Spleen (tissue), 11 donors: ENCODE measurements around the gene USP2. TPM values are rescaled to one million over a fixed set of nuclear protein-coding genes. Genes with fewer than 3 reads are reported as not detected.

Experiments
- DNase-seq: peaks from one replicate; pipeline ENCODE4 v3.0.0-alpha.2; 2020
- H3K27ac ChIP-seq, 8 donors: fragments of 200-600 bp; sonication (generic) in 7 of 8; 1 replicate in 4 of 8; 2 replicates in 4 of 8; pipeline versions ENCODE4 v1.5.0 to v1.8.0; 2016 to 2021; ENCODE audit warnings: inconsistent platforms in 4 of 8, mild to moderate bottlenecking in 4 of 8, moderate library complexity in 1 of 8
- H3K27me3 ChIP-seq, 7 donors: fragments of 200-600 bp; sonication (generic) in 6 of 7; replicated peaks in 1 of 7; 1 replicate in 4 of 7; 2 replicates in 3 of 7; pipeline versions ENCODE4 v1.5.0 to v1.8.0; 2016 to 2021; ENCODE audit warnings: inconsistent platforms in 3 of 7, mild to moderate bottlenecking in 1 of 7
- H3K36me3 ChIP-seq, 6 donors: fragments of 200-600 bp; sonication (generic) in 5 of 6; 1 replicate in 4 of 6; 2 replicates in 2 of 6; pipeline versions ENCODE4 v1.5.0 to v1.8.0; 2016 to 2021; ENCODE audit warnings: inconsistent platforms in 2 of 6
- H3K4me1 ChIP-seq, 6 donors: fragments of 200-600 bp; sonication (generic) in 5 of 6; 1 replicate in 3 of 6; 2 replicates in 3 of 6; pipeline versions ENCODE4 v1.5.0 to v1.8.0; 2016 to 2021; ENCODE audit warnings: inconsistent platforms in 3 of 6
- H3K4me3 ChIP-seq, 8 donors: fragments of 200-600 bp; sonication (generic) in 7 of 8; 1 replicate in 4 of 8; 2 replicates in 4 of 8; pipeline versions ENCODE4 v1.5.0 to v1.8.0; 2016 to 2021; ENCODE audit warnings: inconsistent platforms in 4 of 8, mild to moderate bottlenecking in 4 of 8, moderate library complexity in 2 of 8
- H3K9me3 ChIP-seq, 8 donors: fragments of 200-600 bp; sonication (generic) in 7 of 8; 1 replicate in 4 of 8; 2 replicates in 4 of 8; pipeline versions ENCODE4 v1.5.0 to v1.8.0; 2016 to 2021; ENCODE audit warnings: inconsistent platforms in 4 of 8
- POLR2A ChIP-seq, 3 donors: fragments of 450-650 bp; IDR thresholded peaks; one replicate each; pipeline ENCODE4 v1.5.1; 2017; ENCODE audit warnings: antibody characterized with exemption in 3 of 3, mild to moderate bottlenecking in 1 of 3
- POLR2AphosphoS5 ChIP-seq, 3 donors: sonication (generic); formaldehyde crosslinking; IDR thresholded peaks; one replicate each; pipeline ENCODE4 v1.5.1; 2017; ENCODE audit warnings: antibody characterized with exemption in 3 of 3
- WGBS, 5 donors: extraction: QIAGEN DNeasy Blood & Tissue Kit in 3 of 5; methylation state at CpG; one replicate each; pipeline versions ENCODE4 v1.1.5 to v1.1.7; 2013 to 2018; 5-methylcytosine and 5-hydroxymethylcytosine counted together
- intact Hi-C: fragments of 100-400 bp; cut with DNase I; formaldehyde crosslinking; loops from one replicate; pipeline ENCODE4 v1.15.0; 2023; ENCODE audit warnings: low total_unique reads
- polyA plus RNA-seq, 3 donors: library from polyadenylated mRNA; stranded (reverse); fragments of 200-250 nt; gene quantifications; one replicate each; pipeline ENCODE4 v1.2.1, GENCODE V29; 2013
- total RNA-seq, 7 donors: library from RNA; depleted of rRNA in 3 of 7; stranded (reverse); fragments of >200 nt in 3 of 7; fragmentation: NEBNext Ultra II Directional in 4 of 7; extraction: Animal tissue kit (Norgen Biotek cat#: 25700) in 4 of 7; gene quantifications; one replicate each; pipeline versions ENCODE4 v1.1.0 to v1.2.1, GENCODE V29; 2016 to 2021
- TF ChIP-seq, protein P1 (sequence below), 11 experiments: fragments of 200-600 bp in 7 of 11; fragments of 450-650 bp in 4 of 11; sonication (generic) in 4 of 11; IDR thresholded peaks in 8 of 11; conservative IDR thresholded peaks in 3 of 11; 1 replicate in 7 of 11; 2 replicates in 4 of 11; pipeline versions ENCODE4 v1.4.0 to v1.8.0; 2016 to 2021; ENCODE audit warnings: antibody characterized with exemption in 11 of 11, inconsistent platforms in 4 of 11, mild to moderate bottlenecking in 1 of 11
- donor health status: healthy with polysubstance abuse.
- donor health status: DM: no; HTN: no; CAD: no; lungs with moderate emphysema.
- donor health status: DM: no; HTN: no; CAD: no.
- donor health status: Bipolar disorder and iron deficiency.
- donor health status: healthy.
- donor health status: DM: no; HTN: no; CAD: no.
- donor health status: DM: yes; HTN: yes; CAD: no.

Gene USP2
- total and polyA plus RNA-seq, 10 donors, result 0.15 to 0.88 (median 0.45) TPM

DNA sequence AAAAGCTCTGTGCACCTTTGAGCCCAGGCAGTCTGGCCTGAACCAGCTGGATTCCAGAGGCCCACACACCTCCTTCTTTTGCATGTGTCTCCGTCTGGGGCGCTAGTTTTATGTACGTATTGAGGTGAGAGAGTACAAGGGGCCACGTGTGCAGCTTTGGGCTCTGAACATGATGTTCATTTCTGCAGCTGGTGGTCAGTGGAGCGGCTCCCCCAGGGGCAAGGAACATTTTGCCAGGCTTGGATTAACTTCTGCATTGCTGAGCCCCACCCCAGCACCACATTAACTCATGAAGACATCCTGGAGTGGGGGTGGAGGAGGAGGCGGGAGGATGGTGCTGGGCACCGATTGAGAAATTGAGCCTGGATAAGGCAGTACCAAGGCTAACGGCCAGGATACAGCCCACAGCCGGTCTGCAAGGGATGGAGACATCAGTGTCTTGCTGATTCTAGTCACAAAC, 13.8 kb downstream of the USP2 start:
- no peak for TF ChIP-seq POLR2AphosphoS5 (IDR thresholded peaks at IDR 0.05)
- TF ChIP-seq POLR2A (IDR thresholded peaks at IDR 0.05), result no peak
- TF ChIP-seq, protein P1, sequence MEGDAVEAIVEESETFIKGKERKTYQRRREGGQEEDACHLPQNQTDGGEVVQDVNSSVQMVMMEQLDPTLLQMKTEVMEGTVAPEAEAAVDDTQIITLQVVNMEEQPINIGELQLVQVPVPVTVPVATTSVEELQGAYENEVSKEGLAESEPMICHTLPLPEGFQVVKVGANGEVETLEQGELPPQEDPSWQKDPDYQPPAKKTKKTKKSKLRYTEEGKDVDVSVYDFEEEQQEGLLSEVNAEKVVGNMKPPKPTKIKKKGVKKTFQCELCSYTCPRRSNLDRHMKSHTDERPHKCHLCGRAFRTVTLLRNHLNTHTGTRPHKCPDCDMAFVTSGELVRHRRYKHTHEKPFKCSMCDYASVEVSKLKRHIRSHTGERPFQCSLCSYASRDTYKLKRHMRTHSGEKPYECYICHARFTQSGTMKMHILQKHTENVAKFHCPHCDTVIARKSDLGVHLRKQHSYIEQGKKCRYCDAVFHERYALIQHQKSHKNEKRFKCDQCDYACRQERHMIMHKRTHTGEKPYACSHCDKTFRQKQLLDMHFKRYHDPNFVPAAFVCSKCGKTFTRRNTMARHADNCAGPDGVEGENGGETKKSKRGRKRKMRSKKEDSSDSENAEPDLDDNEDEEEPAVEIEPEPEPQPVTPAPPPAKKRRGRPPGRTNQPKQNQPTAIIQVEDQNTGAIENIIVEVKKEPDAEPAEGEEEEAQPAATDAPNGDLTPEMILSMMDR (IDR thresholded peaks at IDR 0.05 in 8 of 11, conservative IDR thresholded peaks at IDR 0.05 in 3 of 11), result no peak
- WGBS, 5 donors, result 60 to 85% (median 70%) methylated on average over 8 to 9 of the region's 9 CpGs
- no peak overlapping the region for H3K27ac ChIP-seq
- peak; percentile 31 for DNase-seq
- H3K36me3 ChIP-seq, result no peaks in the 10 kb centered on the region
- no peak overlapping the region for H3K4me3 ChIP-seq
- no peaks in the 10 kb centered on the region for H3K9me3 ChIP-seq
- peaks cover 0 to 44% (median 18%) of the 10 kb centered on the region in 6 donors for H3K4me1 ChIP-seq
- intact Hi-C loops, result no loop called here
- peaks cover 0 to 94% (median 40%) of the 10 kb centered on the region in 7 donors for H3K27me3 ChIP-seq

DNA sequence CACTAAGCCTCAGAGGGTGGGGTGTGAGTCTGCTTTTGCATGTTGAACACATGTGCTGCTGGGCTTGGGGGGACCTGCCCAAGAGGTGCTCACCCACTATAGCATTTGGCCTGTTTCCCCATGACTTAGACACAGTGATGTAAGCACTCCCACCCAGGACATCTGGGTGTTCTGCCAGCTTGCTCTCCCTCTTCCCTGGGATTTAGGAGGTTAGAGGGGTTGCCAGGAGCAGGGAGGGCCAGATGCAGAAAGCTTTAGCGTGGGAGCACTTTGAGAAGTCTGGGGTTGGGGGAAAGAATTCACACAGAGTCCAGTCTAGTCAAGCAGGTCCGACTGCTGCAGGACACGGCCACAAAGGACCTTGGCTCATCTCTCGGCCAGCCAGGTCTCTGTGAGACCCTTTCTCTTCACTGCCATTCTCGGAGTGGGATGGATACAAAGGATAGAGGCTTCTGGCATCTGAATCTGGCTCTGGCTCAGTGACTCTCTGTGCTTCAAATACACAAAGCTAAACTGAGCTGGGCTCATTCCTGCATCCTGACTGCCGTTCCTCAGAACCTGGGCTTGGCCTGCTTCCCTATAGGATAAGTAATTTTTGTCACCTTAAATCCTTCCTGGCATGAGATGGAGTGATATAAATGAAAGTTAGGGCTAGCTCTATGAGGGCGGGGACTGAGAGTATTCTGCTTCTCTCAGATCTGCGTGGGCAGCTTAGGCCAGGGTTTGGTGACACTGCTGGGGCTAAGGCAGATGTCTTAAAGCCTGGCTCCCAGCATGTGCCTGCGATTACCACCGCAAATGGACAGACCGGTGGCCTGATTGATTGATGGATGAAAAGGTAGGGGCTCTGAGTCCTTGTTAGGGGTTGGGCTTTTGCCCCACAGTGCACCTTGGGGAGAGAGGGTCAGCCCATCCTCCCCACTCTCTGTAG, 14.5 kb downstream of the USP2 start:
- no peak overlapping the region for H3K4me3 ChIP-seq
- peaks cover 0 to 44% (median 18%) of the 10 kb centered on the region in 6 donors for H3K4me1 ChIP-seq
- TF ChIP-seq, protein P1 (IDR thresholded peaks at IDR 0.05 in 8 of 11, conservative IDR thresholded peaks at IDR 0.05 in 3 of 11), result no peak
- TF ChIP-seq POLR2AphosphoS5 (IDR thresholded peaks at IDR 0.05), result no peak
- no peak for TF ChIP-seq POLR2A (IDR thresholded peaks at IDR 0.05)
- DNase-seq, result peak; percentile 18
- intact Hi-C loops, result no loop called here
- no peaks in the 10 kb centered on the region for H3K36me3 ChIP-seq
- WGBS, 5 donors, result 73 to 91% (median 87%) methylated on average over 9 to 11 of the region's 11 CpGs
- peaks cover 0 to 94% (median 40%) of the 10 kb centered on the region in 7 donors for H3K27me3 ChIP-seq
- H3K27ac ChIP-seq, result no peak overlapping the region
- no peaks in the 10 kb centered on the region for H3K9me3 ChIP-seq

DNA sequence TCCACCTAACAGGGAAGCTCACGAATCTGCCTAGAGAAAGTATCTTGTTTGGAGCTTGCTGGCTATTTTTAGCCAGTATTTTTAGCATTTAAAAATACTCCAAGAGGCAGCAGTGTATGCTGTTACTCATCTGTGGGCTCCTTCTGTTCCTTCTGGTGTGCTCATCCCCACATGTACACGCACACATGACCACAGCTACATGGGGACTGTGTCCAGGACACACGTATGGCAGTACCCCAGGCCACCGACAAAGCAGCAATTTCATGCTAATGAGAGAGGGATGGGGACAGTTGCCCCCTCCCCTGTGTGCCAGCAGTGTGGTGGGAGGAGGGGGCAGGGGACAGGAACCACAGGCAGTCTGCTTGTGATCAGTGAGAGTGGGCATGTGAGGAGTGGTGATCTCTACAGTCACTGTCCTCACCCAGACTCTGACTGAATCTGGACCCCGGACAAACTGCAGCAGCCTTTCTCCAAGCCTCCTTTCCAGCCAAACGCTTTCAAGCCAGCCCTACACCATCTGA, 16.4 kb downstream of the USP2 start:
- H3K4me1 ChIP-seq, result peaks cover 0 to 35% (median 18%) of the 10 kb centered on the region in 6 donors
- intact Hi-C loops, result no loop called here
- peaks cover 0 to 86% (median 40%) of the 10 kb centered on the region in 7 donors for H3K27me3 ChIP-seq
- TF ChIP-seq, protein P1 (IDR thresholded peaks at IDR 0.05 in 8 of 11, conservative IDR thresholded peaks at IDR 0.05 in 3 of 11), result no peak
- no peak for TF ChIP-seq POLR2AphosphoS5 (IDR thresholded peaks at IDR 0.05)
- no peak for TF ChIP-seq POLR2A (IDR thresholded peaks at IDR 0.05)
- H3K36me3 ChIP-seq, result no peaks in the 10 kb centered on the region
- H3K4me3 ChIP-seq, result no peak overlapping the region
- WGBS, 5 donors, result 71 to 78% (median 77%) methylated on average over 6 of the region's 6 CpGs
- no peaks in the 10 kb centered on the region for H3K9me3 ChIP-seq
- DNase-seq, result peak; percentile 49
- H3K27ac ChIP-seq, result no peak overlapping the region
